OCI-LY7 (cell line): ENCODE data around the gene PCDH12.

Experiments
- EZH2phosphoT487 ChIP-seq: fragments of 200-600 bp; sonication (generic); IDR thresholded peaks from 2 replicates; pipeline ENCODE4 v1.6.1; 2018; ENCODE audit warnings: low read depth, borderline replicate concordance, mild to moderate bottlenecking, mixed run types, antibody characterized with exemption, low read length, moderate library complexity, mixed read lengths
- TF ChIP-seq, protein P1 (sequence below): fragments of 200-600 bp; sonication (generic); conservative IDR thresholded peaks from 2 replicates; pipeline ENCODE4 v1.5.1; 2014; ENCODE audit warnings: mild to moderate bottlenecking, antibody characterized with exemption, low read length, moderate library complexity, mixed read lengths

DNA sequence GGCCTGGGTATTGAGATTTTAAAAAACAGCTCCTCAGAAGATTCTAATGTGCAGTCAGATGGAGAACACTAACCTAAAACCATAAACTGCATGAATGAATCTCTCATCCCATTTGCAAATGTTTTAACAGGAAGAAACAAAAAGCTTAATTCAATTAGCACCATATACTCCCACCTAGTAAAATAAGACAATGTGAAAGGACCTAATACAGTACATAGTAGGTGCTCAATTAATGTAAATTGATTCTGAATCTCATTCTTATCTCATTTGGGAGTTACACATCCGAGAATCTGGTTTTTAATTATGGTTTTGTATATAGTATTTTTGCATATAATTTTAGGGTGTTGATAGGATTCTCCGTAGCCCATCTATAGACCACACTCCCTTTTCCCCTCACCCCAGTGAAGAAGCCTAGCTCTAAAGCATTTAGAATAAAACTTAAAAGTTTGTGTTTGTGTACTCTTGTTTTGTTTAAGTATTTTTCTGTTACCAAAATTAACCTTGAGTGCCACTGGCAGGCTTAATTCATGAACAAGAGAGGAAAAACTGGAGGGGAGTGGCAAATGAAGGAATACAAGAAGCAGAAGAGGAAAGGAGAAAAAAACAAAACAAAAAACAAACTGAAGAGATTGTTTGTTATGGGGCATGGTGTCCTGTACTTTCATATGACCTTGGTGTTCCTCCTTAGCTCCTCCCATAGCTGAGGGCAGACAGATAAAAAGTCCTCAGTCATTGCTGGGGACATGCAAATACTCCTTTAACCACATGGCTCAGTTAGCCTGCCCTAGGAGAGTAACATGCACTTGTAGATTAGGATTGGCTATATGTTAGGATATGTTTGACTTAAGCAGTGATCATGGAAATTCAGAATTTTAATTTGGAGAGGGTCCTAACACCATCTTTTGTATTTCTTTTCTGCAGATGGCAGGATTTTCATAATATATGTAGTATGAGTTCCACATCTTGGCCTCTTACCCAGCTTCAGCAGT, 12.1 kb upstream of the PCDH12 start:
- TF ChIP-seq, protein P1, sequence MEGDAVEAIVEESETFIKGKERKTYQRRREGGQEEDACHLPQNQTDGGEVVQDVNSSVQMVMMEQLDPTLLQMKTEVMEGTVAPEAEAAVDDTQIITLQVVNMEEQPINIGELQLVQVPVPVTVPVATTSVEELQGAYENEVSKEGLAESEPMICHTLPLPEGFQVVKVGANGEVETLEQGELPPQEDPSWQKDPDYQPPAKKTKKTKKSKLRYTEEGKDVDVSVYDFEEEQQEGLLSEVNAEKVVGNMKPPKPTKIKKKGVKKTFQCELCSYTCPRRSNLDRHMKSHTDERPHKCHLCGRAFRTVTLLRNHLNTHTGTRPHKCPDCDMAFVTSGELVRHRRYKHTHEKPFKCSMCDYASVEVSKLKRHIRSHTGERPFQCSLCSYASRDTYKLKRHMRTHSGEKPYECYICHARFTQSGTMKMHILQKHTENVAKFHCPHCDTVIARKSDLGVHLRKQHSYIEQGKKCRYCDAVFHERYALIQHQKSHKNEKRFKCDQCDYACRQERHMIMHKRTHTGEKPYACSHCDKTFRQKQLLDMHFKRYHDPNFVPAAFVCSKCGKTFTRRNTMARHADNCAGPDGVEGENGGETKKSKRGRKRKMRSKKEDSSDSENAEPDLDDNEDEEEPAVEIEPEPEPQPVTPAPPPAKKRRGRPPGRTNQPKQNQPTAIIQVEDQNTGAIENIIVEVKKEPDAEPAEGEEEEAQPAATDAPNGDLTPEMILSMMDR: no peak
- no peak for TF ChIP-seq EZH2phosphoT487
